Measurements from ENCODE around the gene SLC66A3. TPM values are rescaled to one million over a fixed set of nuclear protein-coding genes. Genes with fewer than 3 reads are reported as not detected.

SLC66A3 gene
- total and polyA plus RNA-seq, 10 donors: 16.8 to 82.1 (median 37.3) TPM

DNA sequence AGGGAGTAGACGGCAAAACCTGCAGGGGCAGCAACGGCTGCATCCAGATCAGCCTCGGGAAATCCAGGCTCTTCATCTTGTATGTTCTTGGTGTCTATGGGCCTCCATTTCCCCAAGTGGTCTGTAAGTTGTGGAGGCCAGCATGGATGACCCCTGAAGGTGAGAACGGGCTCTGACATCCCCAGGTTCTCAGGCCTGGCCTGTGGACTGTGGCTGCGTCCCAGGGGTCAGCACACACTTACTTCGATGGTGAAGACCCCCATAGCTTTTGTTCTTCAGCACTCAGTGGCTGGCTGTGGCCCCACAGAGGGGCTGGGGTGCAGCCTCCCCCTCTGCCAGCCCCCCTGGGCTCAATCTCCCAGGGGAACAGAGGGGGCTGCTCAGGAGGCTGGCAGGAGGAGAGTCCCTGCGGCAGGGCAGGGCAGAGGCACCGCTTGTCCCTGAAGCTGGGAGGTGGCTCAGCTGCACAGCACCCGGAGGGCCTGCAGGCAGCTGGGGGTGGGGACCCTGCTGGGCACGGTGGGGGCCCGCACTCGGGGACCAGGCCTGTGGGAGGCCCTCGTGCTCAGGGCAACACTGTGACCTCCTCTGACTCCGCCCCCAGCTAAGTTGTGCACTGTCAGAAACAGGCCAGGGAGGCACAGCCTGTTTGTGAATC, 3.8 kb downstream of the SLC66A3 start:
- Histone ChIP-seq H3K36me3 (peaks cover 0 to 44% (median 0%) of the 10 kb centered on the region in 6 donors), H3K27ac (peak overlapping the region in 2 of 8 donors; percentile 77 to 86), H3K4me1 (peaks cover 16 to 73% (median 51%) of the 10 kb centered on the region in 6 donors), H3K4me3 (no peak overlapping the region), H3K9me3 (no peaks in the 10 kb centered on the region), H3K27me3 (replicated peaks in 1 of 7) (no peaks in the 10 kb centered on the region)
- no peak for DNase-seq
- 84 to 94% (median 89%) methylated on average over 5 to 14 of the region's 14 CpGs for WGBS, 5 donors
- TF ChIP-seq POLR2AphosphoS5 (IDR thresholded peaks at IDR 0.05): peak in 1 of 3 donors; percentile 10
- no peak for TF ChIP-seq POLR2A (IDR thresholded peaks at IDR 0.05)
- intact Hi-C loops (cut with DNase I; ENCODE audit: low total_unique reads): no loop called here

DNA sequence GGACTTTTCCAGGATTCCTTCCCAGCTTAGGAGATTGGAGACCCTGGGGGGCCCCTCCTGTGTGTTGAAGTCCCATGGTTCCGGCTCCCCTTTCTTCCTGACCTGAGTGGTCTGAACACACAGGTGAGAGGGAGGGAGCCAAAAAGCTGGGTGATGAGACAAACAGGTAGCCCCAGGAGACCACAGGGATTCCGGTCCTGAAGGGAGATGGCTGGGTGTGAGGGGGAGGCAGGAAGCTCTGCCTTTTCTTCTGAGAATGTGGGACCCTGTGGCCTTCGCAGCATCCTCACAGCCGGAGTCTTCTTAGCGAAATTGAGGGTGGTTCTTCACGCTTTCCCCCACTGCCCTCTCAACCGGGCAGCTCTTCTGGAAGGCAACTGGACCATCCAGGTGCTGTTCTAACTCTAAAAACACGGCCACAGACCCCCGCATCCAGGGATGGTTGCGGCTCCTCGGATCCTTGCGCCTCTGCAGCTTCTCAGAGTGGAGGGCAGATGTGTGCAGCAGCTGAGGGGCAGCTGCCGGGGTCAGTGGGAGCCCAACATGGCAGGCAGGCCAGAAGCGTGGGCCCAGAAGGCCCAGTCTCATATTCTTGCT, 4.4 kb downstream of the SLC66A3 start:
- TF ChIP-seq, protein P1, sequence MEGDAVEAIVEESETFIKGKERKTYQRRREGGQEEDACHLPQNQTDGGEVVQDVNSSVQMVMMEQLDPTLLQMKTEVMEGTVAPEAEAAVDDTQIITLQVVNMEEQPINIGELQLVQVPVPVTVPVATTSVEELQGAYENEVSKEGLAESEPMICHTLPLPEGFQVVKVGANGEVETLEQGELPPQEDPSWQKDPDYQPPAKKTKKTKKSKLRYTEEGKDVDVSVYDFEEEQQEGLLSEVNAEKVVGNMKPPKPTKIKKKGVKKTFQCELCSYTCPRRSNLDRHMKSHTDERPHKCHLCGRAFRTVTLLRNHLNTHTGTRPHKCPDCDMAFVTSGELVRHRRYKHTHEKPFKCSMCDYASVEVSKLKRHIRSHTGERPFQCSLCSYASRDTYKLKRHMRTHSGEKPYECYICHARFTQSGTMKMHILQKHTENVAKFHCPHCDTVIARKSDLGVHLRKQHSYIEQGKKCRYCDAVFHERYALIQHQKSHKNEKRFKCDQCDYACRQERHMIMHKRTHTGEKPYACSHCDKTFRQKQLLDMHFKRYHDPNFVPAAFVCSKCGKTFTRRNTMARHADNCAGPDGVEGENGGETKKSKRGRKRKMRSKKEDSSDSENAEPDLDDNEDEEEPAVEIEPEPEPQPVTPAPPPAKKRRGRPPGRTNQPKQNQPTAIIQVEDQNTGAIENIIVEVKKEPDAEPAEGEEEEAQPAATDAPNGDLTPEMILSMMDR (IDR thresholded peaks at IDR 0.05 in 8 of 11, conservative IDR thresholded peaks at IDR 0.05 in 3 of 11): no peak
- Histone ChIP-seq H3K27me3 (replicated peaks in 1 of 7) (no peaks in the 10 kb centered on the region), H3K9me3 (no peaks in the 10 kb centered on the region), H3K4me1 (peaks cover 13 to 67% (median 45%) of the 10 kb centered on the region in 6 donors), H3K36me3 (peaks cover 0 to 44% (median 0%) of the 10 kb centered on the region in 6 donors), H3K4me3 (no peak overlapping the region), H3K27ac (peak overlapping the region in 2 of 8 donors; percentile 77 to 86)
- 91 to 97% (median 94%) methylated on average over 14 of the region's 14 CpGs for WGBS, 5 donors
- peak; percentile 64 for DNase-seq
- intact Hi-C loops (cut with DNase I; ENCODE audit: low total_unique reads): no loop called here

DNA sequence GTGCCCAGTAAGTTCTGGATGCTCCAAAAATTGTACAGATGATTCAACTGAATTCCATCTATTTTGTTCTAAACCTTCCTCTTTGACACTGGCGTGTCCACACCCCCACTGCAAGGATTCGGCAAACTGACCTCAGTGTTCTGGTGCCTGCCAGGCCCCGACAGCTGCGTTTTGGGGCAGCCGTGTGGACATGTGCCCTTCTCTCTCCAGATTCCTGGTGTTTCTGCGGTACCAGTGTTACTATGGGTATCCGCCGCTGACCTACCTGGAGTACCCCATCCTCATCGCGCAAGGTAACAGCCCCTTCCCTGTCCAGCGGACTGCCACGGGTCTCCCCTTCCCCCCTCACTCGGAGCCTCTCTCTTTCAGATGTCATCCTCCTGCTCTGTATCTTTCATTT, 5.0 kb downstream of the SLC66A3 start:
- Histone ChIP-seq H3K9me3 (no peaks in the 10 kb centered on the region), H3K27me3 (replicated peaks in 1 of 7) (no peaks in the 10 kb centered on the region), H3K4me1 (peaks cover 13 to 66% (median 44%) of the 10 kb centered on the region in 6 donors), H3K4me3 (no peak overlapping the region), H3K36me3 (peaks cover 0 to 44% (median 0%) of the 10 kb centered on the region in 6 donors), H3K27ac (peak overlapping the region in 7 of 8 donors; percentile 7 to 92 (median 77))
- TF ChIP-seq POLR2AphosphoS5 (IDR thresholded peaks at IDR 0.05): no peak
- no peak for TF ChIP-seq POLR2A (IDR thresholded peaks at IDR 0.05)
- TF ChIP-seq, protein P1 (IDR thresholded peaks at IDR 0.05 in 8 of 11, conservative IDR thresholded peaks at IDR 0.05 in 3 of 11): no peak
- 88 to 93% (median 92%) methylated on average over 13 of the region's 13 CpGs for WGBS, 5 donors
- DNase-seq: peak; percentile 67
- intact Hi-C loops (cut with DNase I; ENCODE audit: low total_unique reads): no loop called here

DNA sequence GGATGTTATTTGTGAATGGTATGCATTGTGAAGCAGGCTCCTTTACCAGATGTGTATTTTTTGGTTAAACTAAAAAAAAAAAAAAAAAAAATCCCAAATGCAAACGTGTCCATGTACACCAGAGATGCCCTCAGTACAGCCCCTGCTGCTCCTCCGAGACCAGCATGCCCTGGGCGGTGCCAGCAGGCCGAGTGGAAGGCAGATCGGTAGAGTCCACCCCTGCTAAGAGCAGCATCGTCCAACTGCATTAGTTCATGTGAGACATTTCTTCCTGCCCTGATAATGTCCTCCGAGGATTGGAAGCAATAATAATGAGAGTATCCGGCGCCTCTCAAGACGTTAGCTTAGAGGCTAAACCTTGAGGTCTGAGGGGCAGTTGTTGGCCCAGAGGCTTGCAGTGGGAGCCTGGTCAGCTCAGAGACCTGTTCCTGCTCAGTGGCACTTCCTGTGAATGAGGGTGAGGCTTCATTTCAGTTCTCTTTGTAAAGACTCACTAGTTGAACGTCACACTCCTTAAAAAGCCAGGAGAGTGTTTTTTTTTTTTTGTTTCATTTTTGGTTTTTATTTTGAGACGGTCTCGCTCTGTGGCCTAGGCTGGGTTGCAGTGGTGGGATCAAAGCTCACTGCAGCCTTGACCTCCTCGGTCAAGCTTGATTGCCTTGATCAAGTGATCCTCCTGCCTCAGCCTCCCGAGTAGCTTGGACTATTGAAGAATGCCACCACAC, 5.6 kb downstream of the SLC66A3 start:
- TF ChIP-seq, protein P1 (IDR thresholded peaks at IDR 0.05 in 8 of 11, conservative IDR thresholded peaks at IDR 0.05 in 3 of 11): no peak
- TF ChIP-seq POLR2A (IDR thresholded peaks at IDR 0.05) (peak in 1 of 3 donors; percentile 35), POLR2AphosphoS5 (IDR thresholded peaks at IDR 0.05) (peak in 2 of 3 donors; percentile 71 to 73)
- peak overlapping the region; percentile 7 to 92 (median 72) for H3K27ac ChIP-seq
- DNase-seq: peak; percentile 71
- peaks cover 0 to 44% (median 0%) of the 10 kb centered on the region in 6 donors for H3K36me3 ChIP-seq
- no peaks in the 10 kb centered on the region for H3K9me3 ChIP-seq
- WGBS, 5 donors: 54 to 74% (median 66%) methylated on average over 15 of the region's 15 CpGs
- intact Hi-C loops (cut with DNase I; ENCODE audit: low total_unique reads): no loop called here
- H3K4me3 ChIP-seq: peak overlapping the region in 1 of 8 donors; percentile 27
- peaks cover 13 to 61% (median 40%) of the 10 kb centered on the region in 6 donors for H3K4me1 ChIP-seq
- H3K27me3 ChIP-seq (replicated peaks in 1 of 7): no peaks in the 10 kb centered on the region

Measured in spleen (tissue), 11 donors.